ENCODE data around the gene ZPR1.

DNA sequence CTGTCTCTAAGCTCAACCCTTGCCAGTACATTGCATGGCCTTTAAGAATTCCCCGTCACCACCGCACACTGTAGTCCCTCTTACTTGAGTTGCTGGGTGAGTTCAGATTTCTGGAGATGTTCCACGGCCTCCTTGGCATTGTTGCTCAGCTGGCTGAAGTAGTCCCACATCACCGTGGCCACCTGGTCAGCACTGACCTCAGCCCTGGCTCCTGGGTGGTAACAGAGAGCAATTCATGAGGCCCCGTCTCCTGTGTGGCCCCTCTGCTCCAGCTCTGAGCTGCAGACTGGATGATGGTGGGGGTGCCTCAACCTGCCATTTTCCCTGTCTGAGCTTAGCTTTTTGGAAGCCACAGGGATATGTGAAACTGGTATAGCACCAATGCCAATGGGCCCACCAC is 34.8 kb upstream of the ZPR1 start:
- TF ChIP-seq, protein P1, sequence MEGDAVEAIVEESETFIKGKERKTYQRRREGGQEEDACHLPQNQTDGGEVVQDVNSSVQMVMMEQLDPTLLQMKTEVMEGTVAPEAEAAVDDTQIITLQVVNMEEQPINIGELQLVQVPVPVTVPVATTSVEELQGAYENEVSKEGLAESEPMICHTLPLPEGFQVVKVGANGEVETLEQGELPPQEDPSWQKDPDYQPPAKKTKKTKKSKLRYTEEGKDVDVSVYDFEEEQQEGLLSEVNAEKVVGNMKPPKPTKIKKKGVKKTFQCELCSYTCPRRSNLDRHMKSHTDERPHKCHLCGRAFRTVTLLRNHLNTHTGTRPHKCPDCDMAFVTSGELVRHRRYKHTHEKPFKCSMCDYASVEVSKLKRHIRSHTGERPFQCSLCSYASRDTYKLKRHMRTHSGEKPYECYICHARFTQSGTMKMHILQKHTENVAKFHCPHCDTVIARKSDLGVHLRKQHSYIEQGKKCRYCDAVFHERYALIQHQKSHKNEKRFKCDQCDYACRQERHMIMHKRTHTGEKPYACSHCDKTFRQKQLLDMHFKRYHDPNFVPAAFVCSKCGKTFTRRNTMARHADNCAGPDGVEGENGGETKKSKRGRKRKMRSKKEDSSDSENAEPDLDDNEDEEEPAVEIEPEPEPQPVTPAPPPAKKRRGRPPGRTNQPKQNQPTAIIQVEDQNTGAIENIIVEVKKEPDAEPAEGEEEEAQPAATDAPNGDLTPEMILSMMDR (IDR thresholded peaks at IDR 0.05), result no peak
- no peak for TF ChIP-seq POLR2A (IDR thresholded peaks at IDR 0.05)
